AG10803 (cell line): ENCODE measurements around the gene ABCC11.

Source experiments
- DNase-seq: peaks from one replicate; pipeline ENCODE4 v3.0.0; 2010; ENCODE audit warnings: low read depth
- H3K4me3 ChIP-seq: 2 replicates; pipeline ENCODE4 v1.5.1; 2011; ENCODE audit warnings: mild to moderate bottlenecking, low read length, control low read depth
- TF ChIP-seq, protein P1 (sequence below): conservative IDR thresholded peaks from 2 replicates; pipeline ENCODE4 v1.5.1; 2011; ENCODE audit warnings: mild to moderate bottlenecking, low read length, control low read depth, inconsistent platforms

The ABCC11 gene

DNA sequence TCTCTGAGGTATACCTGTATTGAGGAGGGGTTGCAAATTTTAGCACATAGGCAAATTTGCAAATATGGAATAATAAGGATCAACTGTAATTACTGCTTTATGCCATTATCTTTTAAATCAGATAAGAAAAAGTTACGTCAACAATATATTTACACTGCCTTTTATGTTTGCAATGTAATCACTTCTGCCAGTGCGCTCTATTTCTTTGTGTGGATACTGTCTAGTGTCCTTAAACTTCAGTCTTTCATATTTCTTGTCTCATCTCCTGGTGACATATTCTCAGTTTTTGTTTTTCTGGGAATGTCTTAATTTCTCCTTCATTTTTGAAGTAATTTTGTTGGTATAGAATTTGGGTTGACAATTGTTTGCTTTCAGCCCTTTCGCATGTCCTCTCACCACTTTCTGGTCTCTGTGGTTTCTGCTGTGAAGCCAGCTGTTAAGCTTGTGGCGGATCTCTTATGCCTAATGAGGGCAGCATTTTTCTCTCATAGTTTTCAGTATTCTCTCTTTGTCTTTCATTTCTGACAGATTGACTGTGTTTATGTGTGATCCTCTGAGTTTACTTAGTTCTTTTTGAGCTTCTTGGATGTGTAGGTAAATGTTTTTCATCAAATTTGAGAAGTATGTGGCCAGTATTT is 37.6 kb upstream of the ABCC11 start:
- H3K4me3 ChIP-seq, result no peak overlapping the region
- TF ChIP-seq, protein P1, sequence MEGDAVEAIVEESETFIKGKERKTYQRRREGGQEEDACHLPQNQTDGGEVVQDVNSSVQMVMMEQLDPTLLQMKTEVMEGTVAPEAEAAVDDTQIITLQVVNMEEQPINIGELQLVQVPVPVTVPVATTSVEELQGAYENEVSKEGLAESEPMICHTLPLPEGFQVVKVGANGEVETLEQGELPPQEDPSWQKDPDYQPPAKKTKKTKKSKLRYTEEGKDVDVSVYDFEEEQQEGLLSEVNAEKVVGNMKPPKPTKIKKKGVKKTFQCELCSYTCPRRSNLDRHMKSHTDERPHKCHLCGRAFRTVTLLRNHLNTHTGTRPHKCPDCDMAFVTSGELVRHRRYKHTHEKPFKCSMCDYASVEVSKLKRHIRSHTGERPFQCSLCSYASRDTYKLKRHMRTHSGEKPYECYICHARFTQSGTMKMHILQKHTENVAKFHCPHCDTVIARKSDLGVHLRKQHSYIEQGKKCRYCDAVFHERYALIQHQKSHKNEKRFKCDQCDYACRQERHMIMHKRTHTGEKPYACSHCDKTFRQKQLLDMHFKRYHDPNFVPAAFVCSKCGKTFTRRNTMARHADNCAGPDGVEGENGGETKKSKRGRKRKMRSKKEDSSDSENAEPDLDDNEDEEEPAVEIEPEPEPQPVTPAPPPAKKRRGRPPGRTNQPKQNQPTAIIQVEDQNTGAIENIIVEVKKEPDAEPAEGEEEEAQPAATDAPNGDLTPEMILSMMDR, result no peak
- no peak for DNase-seq

DNA sequence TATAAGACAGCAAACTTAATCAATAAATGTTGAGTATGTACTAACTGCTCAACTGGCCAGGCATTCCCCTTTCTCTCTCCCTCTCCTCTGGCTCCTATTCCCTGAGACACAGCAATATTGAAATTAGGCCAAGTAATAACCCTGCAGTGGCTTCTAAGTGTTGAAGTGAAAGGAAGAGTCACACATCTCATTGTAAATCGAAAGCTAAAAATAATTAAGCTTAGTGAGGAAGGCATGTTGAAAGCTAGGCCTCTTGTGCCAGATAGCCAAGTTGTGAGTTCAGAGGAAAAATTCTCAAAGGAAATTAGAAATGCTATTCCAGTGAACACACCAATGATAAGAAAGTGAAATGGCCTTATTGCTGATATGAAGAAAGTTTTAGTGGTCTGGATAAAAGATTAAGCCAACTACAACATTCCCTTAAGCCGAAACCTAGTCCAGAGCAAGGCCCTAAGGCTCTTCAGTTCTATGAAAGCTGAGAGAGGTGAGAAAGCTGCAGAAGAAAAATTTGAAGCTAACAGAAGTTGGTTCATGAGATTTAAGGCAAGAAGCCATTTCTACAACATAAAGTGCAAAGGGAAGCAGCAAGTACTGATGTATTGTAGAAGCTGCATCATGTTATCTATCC is 35.4 kb upstream of the ABCC11 start:
- TF ChIP-seq, protein P1, result no peak
- H3K4me3 ChIP-seq, result no peak overlapping the region
- no peak for DNase-seq

DNA sequence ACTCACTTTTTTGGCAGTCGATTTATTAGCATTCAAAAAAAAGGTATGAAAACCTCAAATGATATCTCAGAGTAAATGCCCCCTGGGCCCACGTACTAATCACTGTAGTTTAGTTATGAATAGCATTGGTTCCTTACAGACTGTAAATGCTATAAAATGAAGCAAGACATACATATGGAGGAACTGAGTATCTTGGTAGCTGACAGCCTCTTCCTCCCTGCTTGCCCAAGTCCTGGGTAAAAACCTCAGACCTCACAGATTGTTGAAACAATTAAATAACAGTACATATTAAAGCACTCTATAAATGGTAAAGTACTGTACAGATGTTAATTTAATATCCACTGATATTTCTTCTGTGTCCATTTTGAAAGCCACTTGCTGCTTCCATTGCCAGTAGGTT is 33.2 kb upstream of the ABCC11 start:
- no peak overlapping the region for H3K4me3 ChIP-seq
- TF ChIP-seq, protein P1, result no peak
- no peak for DNase-seq

DNA sequence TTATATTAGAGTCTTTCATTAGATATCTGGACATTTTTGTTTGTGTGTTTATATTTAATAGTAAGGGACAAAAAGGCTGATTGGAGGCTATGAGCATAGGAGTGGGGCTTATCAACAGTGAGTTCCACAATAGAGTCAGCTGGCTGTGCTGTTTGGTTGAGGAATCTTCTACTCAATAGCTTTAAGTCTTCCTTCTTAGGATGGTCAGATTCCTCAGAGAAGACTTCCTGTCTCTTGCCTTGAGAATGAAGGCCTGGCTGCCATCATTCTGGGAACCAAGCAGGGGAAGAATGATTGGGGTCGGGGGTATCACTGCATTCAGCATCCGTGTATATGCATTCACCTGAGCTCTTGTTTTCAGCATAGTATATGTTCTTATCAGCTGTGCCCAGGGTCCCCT is 31.9 kb upstream of the ABCC11 start:
- H3K4me3 ChIP-seq, result no peak overlapping the region
- DNase-seq, result no peak
- TF ChIP-seq, protein P1, result no peak

DNA sequence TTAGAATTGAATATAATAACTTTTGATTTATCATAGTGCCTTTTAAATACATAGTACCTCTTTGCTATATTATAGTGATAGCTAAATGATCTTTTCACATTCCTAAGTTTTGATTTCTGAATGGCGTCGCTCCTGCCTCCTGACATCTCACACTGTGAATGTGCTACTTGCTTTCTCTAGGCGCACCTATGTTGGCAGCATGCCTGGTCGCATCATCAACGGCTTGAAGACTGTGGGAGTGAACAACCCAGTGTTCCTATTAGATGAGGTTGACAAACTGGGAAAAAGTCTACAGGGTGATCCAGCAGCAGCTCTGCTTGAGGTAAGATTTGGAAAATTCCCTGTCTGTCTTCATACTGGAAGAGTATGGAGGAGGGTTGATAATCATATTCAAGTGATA is 29.8 kb upstream of the ABCC11 start:
- no peak for DNase-seq
- H3K4me3 ChIP-seq, result no peak overlapping the region
- TF ChIP-seq, protein P1, result no peak

DNA sequence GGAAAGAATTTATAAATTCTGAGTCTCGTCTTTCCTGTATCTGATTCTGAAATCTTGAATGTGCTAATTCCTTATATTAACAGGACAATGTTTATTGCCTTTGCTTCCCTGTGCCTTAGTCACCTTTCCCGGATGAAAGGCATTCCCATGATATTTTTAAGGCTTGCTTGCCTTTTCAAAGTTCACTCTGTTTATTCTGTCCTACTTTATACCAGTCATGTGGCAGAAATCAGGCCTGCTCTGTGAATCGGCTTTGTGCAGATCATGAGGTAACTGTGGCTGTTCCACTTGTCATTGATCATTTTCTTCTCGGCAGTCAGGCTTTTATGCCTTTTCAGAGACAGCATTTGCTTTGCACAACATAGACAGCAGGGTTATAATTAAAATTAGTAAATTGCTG is 28.8 kb upstream of the ABCC11 start:
- TF ChIP-seq, protein P1, result no peak
- H3K4me3 ChIP-seq, result no peak overlapping the region
- DNase-seq, result no peak

DNA sequence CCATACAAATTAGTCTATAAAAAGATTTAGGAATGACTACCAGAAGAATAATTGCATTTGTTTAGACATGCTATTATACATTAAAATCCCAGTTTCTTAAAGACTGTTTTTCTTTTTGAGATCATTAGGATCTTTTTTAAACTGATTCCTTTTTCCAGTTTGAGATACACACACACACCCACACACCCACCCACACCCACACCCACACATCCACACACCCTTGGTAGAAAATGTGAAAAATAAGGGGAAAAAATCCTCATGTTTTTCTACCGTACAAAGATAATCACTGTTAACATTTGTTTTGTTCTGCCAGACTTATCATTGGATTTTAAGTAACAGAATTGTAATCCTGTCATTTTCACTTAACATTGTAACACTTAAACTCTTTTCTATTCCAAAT is 27.1 kb upstream of the ABCC11 start:
- H3K4me3 ChIP-seq, result no peak overlapping the region
- TF ChIP-seq, protein P1, result no peak
- no peak for DNase-seq
